ENCODE data around the gene CYTH1.

CYTH1 gene

DNA sequence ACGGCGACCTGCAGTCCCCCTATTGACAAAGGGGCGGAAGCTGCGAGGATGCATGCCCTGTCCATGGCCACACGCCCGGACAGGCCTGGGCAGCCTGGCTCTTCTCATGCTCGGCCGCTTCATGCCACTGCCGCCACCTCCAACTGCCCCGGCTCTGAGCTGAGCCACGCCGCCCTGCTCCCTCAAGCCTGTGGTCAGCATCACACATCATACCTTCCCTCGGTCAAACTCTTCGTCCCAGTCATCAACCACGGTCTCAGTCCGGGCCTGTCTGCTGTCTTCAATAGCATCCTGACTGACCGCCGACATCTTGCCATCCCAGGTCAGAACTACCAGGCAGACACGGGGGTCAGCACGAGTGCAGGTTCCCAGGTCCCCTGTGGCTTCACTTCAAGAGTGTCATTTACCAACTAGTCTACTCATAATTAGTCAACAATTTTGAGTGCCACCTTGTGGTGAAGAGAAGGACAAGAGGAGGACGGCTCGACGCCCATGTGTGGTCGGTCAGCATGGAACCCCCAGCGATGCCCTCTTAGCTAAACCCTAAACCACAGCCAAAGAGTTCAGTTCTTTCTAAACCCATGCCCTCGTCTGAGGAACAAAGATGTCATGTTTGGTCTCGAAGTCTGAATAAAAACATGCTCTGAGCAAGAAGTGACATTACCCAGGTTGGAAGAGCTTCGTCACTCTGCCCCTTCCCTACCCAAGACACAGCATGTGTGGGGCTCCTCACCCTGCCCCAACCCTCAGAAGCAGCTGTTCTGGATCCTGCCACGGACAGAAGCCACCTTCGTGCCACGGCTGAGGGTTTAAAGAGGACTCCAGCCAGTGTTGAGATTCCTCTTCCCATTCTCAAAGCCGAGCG, 16.9 kb upstream of the CYTH1 start:
- DNase-seq (ENCODE audit: insufficient read length, low spot score) (peak; percentile 68), FAIRE-seq (no peak)
- TF ChIP-seq, protein P1, sequence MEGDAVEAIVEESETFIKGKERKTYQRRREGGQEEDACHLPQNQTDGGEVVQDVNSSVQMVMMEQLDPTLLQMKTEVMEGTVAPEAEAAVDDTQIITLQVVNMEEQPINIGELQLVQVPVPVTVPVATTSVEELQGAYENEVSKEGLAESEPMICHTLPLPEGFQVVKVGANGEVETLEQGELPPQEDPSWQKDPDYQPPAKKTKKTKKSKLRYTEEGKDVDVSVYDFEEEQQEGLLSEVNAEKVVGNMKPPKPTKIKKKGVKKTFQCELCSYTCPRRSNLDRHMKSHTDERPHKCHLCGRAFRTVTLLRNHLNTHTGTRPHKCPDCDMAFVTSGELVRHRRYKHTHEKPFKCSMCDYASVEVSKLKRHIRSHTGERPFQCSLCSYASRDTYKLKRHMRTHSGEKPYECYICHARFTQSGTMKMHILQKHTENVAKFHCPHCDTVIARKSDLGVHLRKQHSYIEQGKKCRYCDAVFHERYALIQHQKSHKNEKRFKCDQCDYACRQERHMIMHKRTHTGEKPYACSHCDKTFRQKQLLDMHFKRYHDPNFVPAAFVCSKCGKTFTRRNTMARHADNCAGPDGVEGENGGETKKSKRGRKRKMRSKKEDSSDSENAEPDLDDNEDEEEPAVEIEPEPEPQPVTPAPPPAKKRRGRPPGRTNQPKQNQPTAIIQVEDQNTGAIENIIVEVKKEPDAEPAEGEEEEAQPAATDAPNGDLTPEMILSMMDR (IDR thresholded peaks at IDR 0.05; ENCODE audit: insufficient read depth, missing control alignments): peak; percentile 67

DNA sequence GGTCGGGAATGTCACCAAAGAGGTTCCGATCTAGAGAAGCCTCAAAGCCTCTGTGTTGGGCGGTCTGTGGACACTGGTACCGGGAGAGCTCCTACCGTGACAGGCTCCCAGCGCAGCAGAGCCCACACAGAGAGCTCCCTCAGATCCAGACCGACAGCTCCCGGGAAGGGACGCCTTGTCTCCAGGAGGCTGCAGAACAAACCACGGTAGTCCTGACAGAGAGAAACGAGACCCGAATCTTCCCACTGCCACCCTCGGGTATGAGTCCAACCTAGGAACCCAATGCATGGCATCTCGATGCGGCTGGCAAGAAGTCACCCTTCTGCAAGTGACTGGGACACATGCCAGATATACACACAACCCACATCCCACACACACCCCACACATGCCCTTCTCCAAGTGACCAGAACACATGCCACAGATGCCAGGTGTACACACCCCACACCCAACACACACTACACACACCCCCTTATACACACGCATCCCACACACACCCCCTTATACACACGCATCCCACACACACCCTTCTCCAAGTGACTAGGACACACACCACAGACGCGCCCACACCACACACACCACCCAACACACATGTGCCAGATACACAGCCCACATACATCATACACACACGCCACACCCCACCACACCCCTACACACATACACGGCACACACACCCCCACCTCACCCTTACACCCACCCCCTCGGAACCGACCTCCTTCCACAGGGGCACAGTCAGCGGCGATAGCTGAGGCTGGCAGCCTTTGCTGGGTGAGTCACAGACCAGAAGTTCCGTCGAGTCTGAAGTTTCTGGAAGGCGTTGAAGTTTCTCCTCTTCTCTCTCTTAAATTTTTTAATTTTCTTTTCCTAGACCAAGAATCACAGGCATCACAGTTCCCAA, 15.9 kb upstream of the CYTH1 start:
- no peak for FAIRE-seq
- DNase-seq (ENCODE audit: insufficient read length, low spot score): no peak
- TF ChIP-seq, protein P1 (IDR thresholded peaks at IDR 0.05; ENCODE audit: insufficient read depth, missing control alignments): no peak

- DNase-seq (ENCODE audit: insufficient read length, low spot score) (no peak), FAIRE-seq (no peak)
- TF ChIP-seq, protein P1 (IDR thresholded peaks at IDR 0.05; ENCODE audit: insufficient read depth, missing control alignments): no peak
Measured at GRCh38 chr17:78797213-78797612, 15.1 kb upstream of the CYTH1 start.

DNA sequence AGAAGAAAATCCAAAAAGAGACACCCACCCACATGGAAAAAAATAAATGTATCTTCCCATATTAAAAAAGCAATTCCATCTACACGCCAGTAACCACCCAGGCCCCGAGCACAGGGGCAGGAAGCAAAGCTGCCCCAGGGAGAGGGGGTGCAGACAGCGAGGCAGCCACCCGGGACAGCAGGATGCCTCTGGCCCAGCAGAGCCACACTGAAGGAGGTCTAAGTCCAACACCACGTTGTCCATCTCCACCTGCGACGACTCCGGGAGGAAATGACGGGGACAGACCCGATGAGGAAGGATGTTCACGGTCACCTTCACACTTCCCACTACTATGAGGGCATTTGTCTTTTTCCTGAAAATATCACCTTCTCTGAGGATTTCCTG, 14.4 kb upstream of the CYTH1 start:
- FAIRE-seq (no peak), DNase-seq (ENCODE audit: insufficient read length, low spot score) (no peak)
- TF ChIP-seq, protein P1 (IDR thresholded peaks at IDR 0.05; ENCODE audit: insufficient read depth, missing control alignments): no peak

DNA sequence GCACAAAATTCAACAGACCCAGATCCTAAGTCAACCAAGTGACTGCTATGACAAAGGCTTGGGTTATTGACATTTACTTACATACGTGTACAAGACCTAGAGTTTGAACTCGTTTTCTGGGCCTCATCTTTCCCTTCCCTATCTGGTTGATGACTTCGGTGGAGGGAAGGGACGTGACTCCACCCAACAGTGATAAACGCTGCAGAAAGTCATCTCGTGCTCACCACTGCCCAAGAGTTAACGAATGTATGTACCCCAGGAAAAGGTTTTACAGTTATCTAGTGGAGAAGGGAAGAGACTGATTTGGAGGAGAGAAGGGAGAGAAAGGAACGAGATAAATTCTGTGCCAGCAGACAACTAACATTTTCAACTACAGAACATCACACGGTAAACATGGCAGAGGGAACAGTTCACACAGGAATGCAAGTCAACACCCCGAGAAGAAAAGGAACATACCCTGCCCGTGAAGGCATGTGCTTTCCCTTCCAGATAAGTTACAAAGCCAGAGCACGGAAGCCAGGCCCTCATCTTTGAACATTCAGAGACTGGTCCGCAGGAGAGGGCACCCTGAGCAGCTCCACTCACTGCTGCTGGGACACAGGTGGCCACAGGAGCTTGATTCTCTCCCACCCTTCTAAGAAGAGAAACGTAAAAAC, 13.9 kb upstream of the CYTH1 start:
- TF ChIP-seq, protein P1 (IDR thresholded peaks at IDR 0.05; ENCODE audit: insufficient read depth, missing control alignments): no peak
- DNase-seq (ENCODE audit: insufficient read length, low spot score) (no peak), FAIRE-seq (no peak)

GRCh38 chr17:78794864-78795640, 13.0 kb upstream of the CYTH1 start:
- FAIRE-seq (no peak), DNase-seq (ENCODE audit: insufficient read length, low spot score) (no peak)
- TF ChIP-seq, protein P1 (IDR thresholded peaks at IDR 0.05; ENCODE audit: insufficient read depth, missing control alignments): no peak

Data from D721Med (cell line).